Muscle of leg (tissue), 11 donors: Measurements from ENCODE around the gene FIP1L1. TPM values are rescaled to one million over a fixed set of nuclear protein-coding genes. Genes with fewer than 3 reads are reported as not detected.

Source experiments
- DNase-seq: peaks from one replicate; pipeline ENCODE4 v3.0.0; 2013
- H3K27ac ChIP-seq: one replicate; pipeline ENCODE4 v1.5.1; 2013; ENCODE audit warnings: mild to moderate bottlenecking, low read length, control low read depth
- H3K27me3 ChIP-seq: one replicate; pipeline ENCODE4 v1.6.1; 2013; ENCODE audit warnings: low read length; ENCODE audit not compliant: control insufficient read depth, insufficient read depth
- H3K36me3 ChIP-seq: one replicate; pipeline ENCODE4 v1.6.1; 2013; ENCODE audit warnings: low read length; ENCODE audit not compliant: control insufficient read depth, insufficient read depth
- H3K4me1 ChIP-seq: one replicate; pipeline ENCODE4 v1.6.1; 2013; ENCODE audit warnings: low read length; ENCODE audit not compliant: control insufficient read depth, insufficient read depth
- H3K4me3 ChIP-seq: one replicate; pipeline ENCODE4 v1.5.1; 2013; ENCODE audit warnings: low read length, control low read depth
- H3K9me3 ChIP-seq: replicated peaks from 2 replicates; pipeline ENCODE4 v1.6.1; 2013; ENCODE audit warnings: low read depth, low read length; ENCODE audit not compliant: control insufficient read depth
- WGBS: methylation state at CpG from one replicate; pipeline ENCODE4 v1.1.5; 2013; ENCODE audit warnings: missing lambda C conversion rate; ENCODE audit not compliant: insufficient coverage; 5-methylcytosine and 5-hydroxymethylcytosine counted together
- polyA plus RNA-seq, 8 donors: library from polyadenylated mRNA; unstranded; fragments of 120-200 nt; gene quantifications; one replicate each; pipeline versions ENCODE4 v1.2.1 to v1.2.3, GENCODE V29; 2013; ENCODE audit warnings: inconsistent platforms in 1 of 8, low replicate concordance in 1 of 8; ENCODE audit not compliant: insufficient read length in 8 of 8, insufficient read depth in 1 of 8
- total RNA-seq: library from RNA; stranded (reverse); fragments of 120-200 nt; gene quantifications from one replicate; pipeline ENCODE4 v1.2.4, GENCODE V29; 2013

Gene FIP1L1
- total and polyA plus RNA-seq, 9 donors, result 42.2 to 53.5 (median 46.4) TPM

- Histone ChIP-seq H3K36me3 (no peaks in the 10 kb centered on the region), H3K9me3 (no peaks in the 10 kb centered on the region), H3K27me3 (no peaks in the 10 kb centered on the region), H3K4me3 (no peak overlapping the region), H3K4me1 (peaks cover 17% of the 10 kb centered on the region), H3K27ac (peak overlapping the region; percentile 85)
- DNase-seq, result peak; percentile 94
- no CpG with 5 or more reads among the region's 7 CpGs for WGBS
These were observed 120.2 kb downstream of the FIP1L1 start for GRCh38 chr4:53497487-53498244.

- no CpG with 5 or more reads among the region's 2 CpGs for WGBS
- Histone ChIP-seq H3K27me3 (no peaks in the 10 kb centered on the region), H3K4me3 (no peak overlapping the region), H3K4me1 (peaks cover 17% of the 10 kb centered on the region), H3K36me3 (no peaks in the 10 kb centered on the region), H3K27ac (peak overlapping the region; percentile 39), H3K9me3 (no peaks in the 10 kb centered on the region)
- DNase-seq, result peak; percentile 89
These were observed 121.3 kb downstream of the FIP1L1 start for GRCh38 chr4:53498706-53499105.

- no peak for DNase-seq
- no peaks in the 10 kb centered on the region for H3K9me3 ChIP-seq
- peaks cover 17% of the 10 kb centered on the region for H3K4me1 ChIP-seq
- H3K27ac ChIP-seq, result peak overlapping the region; percentile 10
- H3K4me3 ChIP-seq, result no peak overlapping the region
- no peaks in the 10 kb centered on the region for H3K27me3 ChIP-seq
- 100% methylated on average over 1 of the region's 1 CpG for WGBS
- H3K36me3 ChIP-seq, result no peaks in the 10 kb centered on the region
These were observed 122.3 kb downstream of the FIP1L1 start for GRCh38 chr4:53499791-53500190.

- H3K9me3 ChIP-seq, result no peaks in the 10 kb centered on the region
- no peak overlapping the region for H3K4me3 ChIP-seq
- 89% methylated on average over 2 of the region's 2 CpGs for WGBS
- no peak for DNase-seq
- H3K4me1 ChIP-seq, result peaks cover 17% of the 10 kb centered on the region
- no peak overlapping the region for H3K27ac ChIP-seq
- H3K36me3 ChIP-seq, result no peaks in the 10 kb centered on the region
- no peaks in the 10 kb centered on the region for H3K27me3 ChIP-seq
These were observed 123.1 kb downstream of the FIP1L1 start for GRCh38 chr4:53500546-53500945.

- DNase-seq, result no peak
- Histone ChIP-seq H3K27me3 (no peaks in the 10 kb centered on the region), H3K9me3 (no peaks in the 10 kb centered on the region), H3K4me3 (no peak overlapping the region), H3K4me1 (peaks cover 17% of the 10 kb centered on the region), H3K36me3 (no peaks in the 10 kb centered on the region), H3K27ac (no peak overlapping the region)
- 88% methylated on average over 4 of the region's 4 CpGs for WGBS
These were observed 124.1 kb downstream of the FIP1L1 start for GRCh38 chr4:53501561-53501960.

GRCh38 chr4:53502094-53502493 is 124.7 kb downstream of the FIP1L1 start:
- peaks cover 12% of the 10 kb centered on the region for H3K4me1 ChIP-seq
- no peaks in the 10 kb centered on the region for H3K36me3 ChIP-seq
- no peaks in the 10 kb centered on the region for H3K27me3 ChIP-seq
- WGBS, result no CpG with 5 or more reads among the region's 1 CpG
- H3K4me3 ChIP-seq, result no peak overlapping the region
- H3K27ac ChIP-seq, result no peak overlapping the region
- no peaks in the 10 kb centered on the region for H3K9me3 ChIP-seq
- DNase-seq, result peak; percentile 38

- no peaks in the 10 kb centered on the region for H3K9me3 ChIP-seq
- DNase-seq, result no peak
- H3K36me3 ChIP-seq, result no peaks in the 10 kb centered on the region
- WGBS, result 100% methylated on average over 1 of the region's 2 CpGs
- peaks cover 4% of the 10 kb centered on the region for H3K4me1 ChIP-seq
- H3K27me3 ChIP-seq, result no peaks in the 10 kb centered on the region
- no peak overlapping the region for H3K4me3 ChIP-seq
- no peak overlapping the region for H3K27ac ChIP-seq
These were observed 128.5 kb downstream of the FIP1L1 start for GRCh38 chr4:53505947-53506346.

- Histone ChIP-seq H3K27ac (no peak overlapping the region), H3K36me3 (no peaks in the 10 kb centered on the region), H3K4me3 (no peak overlapping the region), H3K27me3 (no peaks in the 10 kb centered on the region), H3K9me3 (no peaks in the 10 kb centered on the region), H3K4me1 (peaks cover 4% of the 10 kb centered on the region)
- WGBS, result no CpG with 5 or more reads among the region's 7 CpGs
- no peak for DNase-seq
These were observed 129.6 kb downstream of the FIP1L1 start for GRCh38 chr4:53507058-53507457.

GRCh38 chr4:53507671-53508286 is 130.3 kb downstream of the FIP1L1 start:
- H3K9me3 ChIP-seq, result no peaks in the 10 kb centered on the region
- H3K4me1 ChIP-seq, result peaks cover 4% of the 10 kb centered on the region
- peak overlapping the region; percentile 18 for H3K4me3 ChIP-seq
- H3K27ac ChIP-seq, result peak overlapping the region; percentile 60
- 36% methylated on average over 11 of the region's 17 CpGs for WGBS
- DNase-seq, result peak; percentile 76
- H3K36me3 ChIP-seq, result no peaks in the 10 kb centered on the region
- H3K27me3 ChIP-seq, result no peaks in the 10 kb centered on the region

- Histone ChIP-seq H3K4me1 (peaks cover 4% of the 10 kb centered on the region), H3K4me3 (no peak overlapping the region), H3K9me3 (no peaks in the 10 kb centered on the region), H3K36me3 (no peaks in the 10 kb centered on the region), H3K27ac (no peak overlapping the region), H3K27me3 (no peaks in the 10 kb centered on the region)
- WGBS, result 63% methylated on average over 1 of the region's 1 CpG
- DNase-seq, result no peak
These were observed 131.0 kb downstream of the FIP1L1 start for GRCh38 chr4:53508446-53508845.
